T1000 (cell line): ENCODE measurements around the gene EPHA8.

Source experiments
- DNase-seq: peaks from one replicate; lab custom pipeline; 2025; ENCODE audit warnings: mixed read lengths; lab: John Stamatoyannopoulos, UW

The EPHA8 gene

DNA sequence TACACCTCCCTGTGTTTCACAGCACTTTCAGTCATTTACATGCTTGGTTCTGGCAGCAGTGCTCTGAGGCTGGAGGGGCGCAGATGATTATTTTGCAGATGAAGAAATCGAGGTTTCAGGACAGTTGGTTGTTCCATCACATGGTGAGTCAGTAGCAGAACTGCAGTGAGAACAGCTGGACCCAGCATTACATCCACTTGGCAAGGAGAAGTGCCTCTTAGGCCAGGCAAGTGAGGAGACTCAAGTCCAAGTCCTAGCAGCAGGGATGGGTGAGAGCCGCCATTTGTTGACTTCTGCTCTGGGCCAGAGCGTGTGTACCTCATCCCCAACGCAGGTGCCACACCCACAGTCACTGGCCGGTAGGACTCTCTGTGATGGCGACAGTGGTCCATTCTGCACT, 26.8 kb upstream of the EPHA8 start:
- DNase-seq: no peak

- no peak for DNase-seq
Measured at GRCh38 chr1:22537441-22538139, 25.7 kb upstream of the EPHA8 start.

DNA sequence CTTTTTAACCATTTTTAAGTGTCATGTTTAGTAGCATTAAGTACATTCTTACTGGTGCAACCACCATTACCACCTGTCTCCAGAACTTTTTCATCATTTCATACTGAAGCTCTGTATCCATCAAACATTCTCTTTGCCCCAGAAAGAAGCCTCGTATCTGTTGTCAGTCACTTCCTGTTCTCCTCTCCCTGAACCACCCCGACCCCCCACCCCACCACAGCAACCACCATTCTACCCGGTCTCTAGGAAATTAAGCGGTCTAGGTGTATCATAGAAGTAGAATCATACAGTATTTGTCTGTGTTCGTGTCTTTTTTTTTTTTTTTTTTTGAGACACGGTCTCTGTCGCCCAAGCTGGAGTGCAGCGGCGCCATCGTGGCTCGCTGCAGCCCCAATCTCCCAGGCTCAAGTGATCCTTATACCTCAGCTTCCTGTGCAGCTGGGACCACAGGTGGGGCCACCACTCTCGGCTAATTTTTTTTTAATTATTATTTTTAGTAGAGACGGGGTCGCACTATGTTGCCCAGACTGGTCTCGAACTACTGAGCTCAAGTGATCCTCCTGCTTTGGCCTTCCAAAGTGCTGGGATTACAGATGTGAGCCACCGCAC, 23.7 kb upstream of the EPHA8 start:
- no peak for DNase-seq

DNA sequence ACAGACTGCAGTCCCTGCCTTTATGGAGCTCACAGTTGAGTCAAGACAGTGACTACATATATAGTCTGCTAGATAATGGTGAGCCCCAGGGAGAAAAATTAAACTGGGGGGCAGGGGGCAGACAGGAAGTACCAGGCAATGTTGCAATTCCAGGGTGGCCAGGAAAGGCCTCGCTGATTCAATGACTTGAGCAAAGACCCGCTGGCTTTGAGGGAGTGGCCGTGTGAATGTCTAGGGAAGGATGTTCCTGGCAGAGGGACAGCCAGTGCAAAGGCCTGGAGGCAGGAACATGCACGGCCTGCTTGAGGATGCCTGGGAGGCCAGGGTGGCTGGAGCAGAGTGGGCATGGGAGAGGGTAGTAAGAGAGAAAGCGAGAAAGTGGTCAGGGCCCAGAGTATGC, 23.0 kb upstream of the EPHA8 start:
- DNase-seq: no peak

- DNase-seq: no peak
Measured at GRCh38 chr1:22542886-22543285, 20.4 kb upstream of the EPHA8 start.

DNA sequence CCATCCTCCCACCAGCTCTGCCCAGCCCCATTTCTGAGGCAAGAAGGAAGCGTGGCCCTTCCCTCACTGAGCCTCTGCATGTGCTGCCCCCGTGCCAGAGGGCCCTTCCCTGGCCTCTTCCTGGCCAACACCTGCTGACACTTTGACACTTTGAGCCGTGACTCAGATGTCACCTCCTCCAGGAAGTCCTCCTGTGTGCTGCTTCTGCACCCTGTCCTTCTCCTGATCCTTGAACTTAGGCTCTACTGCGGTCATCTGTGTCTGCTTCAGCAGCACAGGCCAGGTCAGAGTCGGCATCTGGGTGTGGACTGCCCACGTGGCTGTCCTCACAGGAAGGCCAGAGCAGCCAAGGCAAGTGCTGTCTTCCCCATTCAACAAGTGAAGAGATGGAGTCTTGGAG, 19.6 kb upstream of the EPHA8 start:
- DNase-seq: no peak

DNA sequence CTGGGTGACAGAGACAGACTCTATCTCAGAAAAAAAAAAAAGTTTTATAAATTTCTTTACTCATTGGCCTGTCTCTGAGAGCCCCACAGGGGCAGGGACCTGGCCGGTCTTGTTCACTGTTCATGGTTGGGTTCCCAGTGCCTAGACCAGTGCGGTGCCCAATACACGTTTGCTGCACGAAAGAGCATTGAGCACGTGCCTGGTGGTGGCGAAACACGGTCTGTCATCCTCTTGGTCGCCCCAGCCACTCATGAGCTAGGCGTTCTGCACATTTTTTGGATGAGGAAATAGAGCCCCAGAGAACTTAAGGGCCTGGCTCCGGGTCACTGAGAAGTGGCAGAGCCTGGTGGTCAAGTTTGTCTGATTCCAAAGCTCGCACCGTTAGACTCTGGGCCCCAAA, 18.7 kb upstream of the EPHA8 start:
- no peak for DNase-seq

DNA sequence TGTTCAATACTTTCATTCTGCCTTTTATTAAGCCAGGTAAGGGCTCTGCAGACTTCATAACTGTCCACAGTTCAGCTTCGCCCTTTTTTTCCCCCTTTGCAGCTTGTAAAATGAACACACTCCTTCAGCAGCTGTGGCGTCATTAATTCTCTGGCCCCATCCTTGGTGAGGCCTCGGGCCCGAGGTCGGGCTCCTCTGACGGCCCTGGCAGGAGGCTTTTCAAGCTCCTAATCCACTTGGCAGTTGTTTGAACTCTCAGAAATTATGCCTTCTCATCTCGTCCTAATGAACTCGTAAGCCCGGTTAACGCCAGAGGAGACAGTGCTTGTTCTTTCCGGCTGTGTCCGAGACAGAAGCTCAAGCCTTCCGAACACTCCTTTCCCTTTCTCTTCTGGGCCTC, 18.1 kb upstream of the EPHA8 start:
- DNase-seq: no peak

DNA sequence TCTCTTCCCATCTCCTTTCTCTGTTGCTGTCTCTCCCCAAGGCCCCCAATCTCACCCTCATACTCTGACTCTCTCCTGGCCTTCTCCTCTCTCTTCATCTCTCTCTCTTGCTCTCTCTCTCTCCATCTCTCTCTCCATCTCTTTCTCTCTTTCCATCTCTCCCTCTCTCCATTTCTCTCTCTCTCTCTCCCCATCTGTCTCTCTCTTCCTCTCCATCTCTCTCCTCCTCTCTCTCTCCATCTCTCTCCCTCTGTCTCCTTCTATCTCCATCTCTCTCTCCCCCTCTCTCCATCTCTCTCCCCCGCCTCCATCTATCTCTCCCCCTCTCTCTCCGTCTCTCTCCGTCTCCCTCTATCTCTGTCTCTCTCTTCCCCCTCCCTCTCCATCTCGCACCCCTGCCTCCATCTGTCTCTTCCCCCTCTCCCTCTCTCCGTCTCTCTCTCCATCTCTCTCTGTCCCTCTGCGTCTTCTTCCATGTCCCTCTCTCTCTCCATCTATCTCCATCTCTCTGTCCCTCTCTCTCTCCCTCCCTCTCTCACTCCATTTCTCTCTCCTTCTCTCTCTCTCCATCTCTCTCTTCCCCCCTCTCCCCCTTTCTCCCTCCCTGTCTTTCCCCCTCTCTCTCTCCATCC, 16.0 kb upstream of the EPHA8 start:
- no peak for DNase-seq

DNA sequence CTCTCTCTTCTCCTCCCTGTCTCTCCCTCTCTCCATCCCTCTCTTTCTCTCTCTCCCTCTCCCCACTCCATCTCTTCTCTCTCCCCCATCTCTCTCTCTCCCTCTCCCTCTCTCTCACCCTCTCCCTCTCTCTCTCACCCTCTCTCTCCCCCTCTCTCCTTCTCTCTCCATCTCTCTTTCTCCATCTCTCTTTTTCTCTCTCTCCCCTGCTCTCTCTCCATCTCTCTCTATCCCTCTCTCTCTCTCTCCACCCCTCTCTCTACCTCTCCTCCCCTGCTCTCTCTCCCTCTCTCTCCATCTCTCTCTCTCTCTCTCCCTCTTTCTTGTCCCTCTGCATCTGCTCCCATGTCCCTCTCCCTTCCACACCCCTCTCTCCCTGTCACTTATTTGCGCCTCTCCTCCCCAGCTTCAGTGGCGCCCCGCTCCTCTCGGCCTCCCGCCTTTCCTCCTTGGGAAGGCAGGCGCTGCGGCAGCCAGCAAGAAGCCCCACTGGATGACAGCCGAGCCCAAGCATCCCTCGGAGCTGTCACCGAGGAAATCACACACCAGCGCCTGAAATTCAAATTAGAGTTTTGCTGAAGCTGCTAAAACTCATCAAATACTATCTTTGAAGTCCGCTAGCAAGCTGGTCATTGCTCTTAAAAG, 15.3 kb upstream of the EPHA8 start:
- DNase-seq: no peak

DNA sequence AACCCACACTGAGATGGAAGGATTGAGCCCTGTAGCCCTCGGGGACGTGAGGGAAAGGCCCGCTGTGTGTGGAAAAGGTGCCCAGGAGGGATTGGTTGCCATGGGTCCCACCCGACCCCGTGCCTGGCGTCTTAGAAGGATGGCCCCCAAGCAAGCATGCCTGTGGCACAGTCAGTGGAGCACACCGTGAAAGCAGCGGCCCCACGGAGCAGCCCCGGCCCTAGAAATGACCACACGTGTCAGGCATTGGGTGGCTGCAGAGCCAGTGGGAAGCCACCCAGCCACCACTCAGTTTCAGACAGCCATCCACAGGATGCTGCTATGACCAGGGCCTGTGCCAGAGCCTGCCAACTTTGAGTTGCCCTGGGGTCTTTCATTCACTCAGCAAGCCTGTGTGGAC, 13.3 kb upstream of the EPHA8 start:
- no peak for DNase-seq

DNA sequence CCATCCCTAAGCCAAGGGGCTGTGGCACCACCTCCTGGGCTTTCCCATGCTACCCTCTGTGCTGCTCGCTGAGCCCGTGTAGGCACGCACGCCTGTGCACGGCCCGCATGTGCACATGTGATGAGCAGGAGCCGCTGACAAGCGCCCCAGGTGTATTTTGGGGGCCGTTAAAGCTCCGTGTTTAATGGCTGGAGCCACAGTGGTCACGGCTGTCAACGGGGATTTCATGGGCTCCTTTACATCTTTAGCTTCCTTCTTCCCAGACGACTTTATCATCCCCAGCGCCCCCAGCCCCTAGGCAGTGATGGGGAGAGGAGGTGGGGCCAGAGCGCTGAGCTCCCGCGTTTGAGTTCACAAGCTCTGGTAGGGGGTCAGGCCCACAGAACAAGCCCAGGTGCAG, 11.7 kb upstream of the EPHA8 start:
- no peak for DNase-seq

DNA sequence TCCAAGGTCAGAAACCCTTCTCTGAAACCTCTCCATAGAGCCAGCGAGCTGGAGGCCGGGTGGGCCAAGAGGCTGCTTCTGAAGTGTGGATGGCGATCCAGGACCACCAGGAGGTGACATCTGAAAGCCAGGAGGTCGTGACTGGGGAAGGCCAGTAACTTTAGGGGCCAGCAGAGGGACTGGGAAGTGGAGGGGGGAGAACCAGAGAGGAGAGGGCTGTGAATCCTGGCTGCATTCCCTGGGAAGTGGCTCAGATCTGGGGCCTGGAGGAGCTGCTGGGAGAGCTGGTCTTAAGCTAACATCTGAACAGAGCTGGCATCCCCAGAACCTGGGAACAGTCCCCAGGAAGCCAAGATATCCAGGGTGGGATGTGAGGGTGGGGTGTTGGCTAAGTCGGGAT, 11.3 kb upstream of the EPHA8 start:
- no peak for DNase-seq

DNA sequence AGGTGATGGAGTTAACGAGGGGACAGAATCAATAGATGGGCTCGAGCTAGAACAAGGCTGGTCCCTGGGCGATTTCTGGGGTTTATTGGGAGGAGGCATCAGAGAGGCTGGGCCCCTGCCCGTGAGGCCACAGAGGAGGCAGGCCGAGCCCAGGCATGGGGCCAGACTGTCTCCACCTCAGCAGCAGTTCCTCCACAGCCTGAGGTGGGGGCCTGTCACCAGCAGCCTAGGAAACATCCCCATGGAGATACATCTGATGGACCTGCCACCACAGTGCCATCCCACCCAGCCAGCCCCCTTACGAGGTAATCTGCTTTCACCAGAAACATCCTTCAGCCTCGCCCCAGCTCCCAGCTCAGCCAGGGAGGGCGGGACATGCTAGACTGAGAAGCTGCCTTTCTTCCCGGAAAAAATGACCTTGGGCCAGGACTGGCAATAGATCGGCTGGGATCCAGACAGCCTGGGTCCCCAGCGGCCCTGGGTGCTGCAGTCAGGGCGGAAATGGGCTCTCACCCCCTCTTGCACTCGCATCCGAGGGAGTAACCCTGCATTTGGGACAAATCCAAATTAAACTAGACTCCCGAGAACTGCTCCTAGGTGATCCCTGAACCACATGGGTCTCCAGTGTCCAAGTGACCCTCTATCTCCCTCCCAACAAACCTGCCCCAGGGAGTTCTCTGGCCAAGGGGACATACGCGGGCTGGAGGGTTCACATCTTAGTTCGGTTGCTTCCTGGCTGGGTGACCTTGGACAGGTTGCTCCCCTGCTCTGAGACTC, 10.0 kb upstream of the EPHA8 start:
- DNase-seq: no peak

- no peak for DNase-seq
Measured at GRCh38 chr1:22553991-22554522, 9.2 kb upstream of the EPHA8 start.

DNA sequence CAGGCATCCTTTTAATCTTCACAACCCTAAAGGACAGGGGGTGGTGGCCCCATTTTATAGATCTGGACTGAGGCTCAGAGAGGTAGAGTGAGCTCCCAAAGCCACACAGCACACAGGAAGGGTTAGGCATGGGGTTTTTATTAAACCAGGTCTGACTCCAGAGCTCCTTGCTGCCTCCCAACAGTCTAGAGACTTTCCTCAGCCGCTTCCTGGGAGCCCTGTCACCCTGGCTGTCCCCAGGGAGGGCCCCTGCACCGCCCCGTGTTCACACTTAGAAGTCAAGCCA, 8.0 kb upstream of the EPHA8 start:
- no peak for DNase-seq

- DNase-seq: no peak
Measured at GRCh38 chr1:22556391-22557104, 6.7 kb upstream of the EPHA8 start.

DNA sequence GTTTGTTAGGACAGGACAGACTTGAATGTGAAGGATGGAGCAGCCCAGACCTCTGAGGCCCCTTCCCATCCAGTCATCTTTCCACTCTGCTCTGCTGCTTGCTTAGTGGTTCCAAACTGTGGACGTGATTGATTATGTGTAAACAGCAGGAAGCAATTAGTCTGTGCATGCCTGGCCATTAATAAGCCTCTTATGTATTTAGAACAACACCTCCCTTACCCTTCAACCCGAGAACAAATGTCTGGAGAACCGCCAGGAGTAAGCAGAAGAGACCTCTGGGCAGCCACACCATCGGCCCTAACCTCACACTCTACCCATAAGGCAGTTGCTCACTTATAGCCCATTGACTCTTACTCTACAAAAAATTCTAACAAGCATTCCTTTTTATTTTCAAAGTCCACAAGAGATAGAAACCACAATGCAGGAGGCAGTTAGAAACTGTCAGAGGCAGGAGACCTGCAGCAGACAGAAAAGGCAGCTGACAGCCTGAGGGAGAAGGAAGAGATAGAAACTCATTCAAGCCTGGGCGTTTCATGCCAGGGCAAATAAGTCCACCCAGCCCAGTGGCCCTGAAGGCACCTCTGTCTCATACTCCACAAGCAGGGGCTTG, 5.8 kb upstream of the EPHA8 start:
- no peak for DNase-seq

DNA sequence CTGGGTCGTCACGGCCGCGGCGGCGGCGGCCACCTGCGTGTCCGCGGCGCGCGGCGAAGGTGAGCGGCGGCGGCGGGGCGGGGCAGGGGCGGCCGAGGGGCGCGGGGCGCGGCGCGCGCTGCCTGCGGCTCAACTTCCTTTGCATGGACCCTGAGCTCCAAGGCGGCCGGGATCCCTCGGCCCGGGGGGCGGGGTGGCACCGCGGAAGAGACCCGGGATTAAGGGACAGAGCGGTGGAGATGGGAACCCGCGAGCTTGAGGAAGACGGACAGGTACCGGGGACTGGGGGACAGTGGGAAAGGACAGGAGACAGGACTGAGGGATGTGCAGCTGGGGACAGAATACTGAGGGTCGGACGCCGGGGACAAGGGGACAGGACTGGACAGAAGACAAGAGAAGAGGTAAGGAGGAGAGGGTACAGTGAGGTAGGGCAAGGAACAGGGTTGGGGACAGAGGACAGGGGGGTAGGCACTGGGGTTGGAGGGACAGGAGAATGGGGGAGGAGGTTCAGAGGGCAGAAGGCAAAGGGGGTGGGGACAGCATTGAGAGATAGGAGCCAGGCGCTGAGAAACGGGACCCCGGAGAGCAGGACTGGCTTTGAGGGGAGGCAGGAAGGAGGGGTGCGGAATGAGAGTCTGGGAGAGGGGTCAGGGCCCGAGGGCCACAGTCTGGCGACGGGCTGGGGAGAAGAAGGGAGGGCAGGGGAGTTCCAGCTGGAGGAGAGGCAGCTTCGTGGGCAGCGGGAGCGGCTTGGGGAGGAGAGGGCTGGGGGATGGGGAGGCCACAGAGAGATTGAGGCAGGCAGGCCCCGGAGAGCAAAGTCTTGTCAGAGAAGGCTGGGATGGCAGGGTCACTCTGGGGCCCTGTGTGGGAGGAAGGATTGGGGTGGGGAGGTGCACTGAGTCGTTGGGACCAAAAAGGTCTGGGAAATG, 648 bp downstream of the EPHA8 start:
- DNase-seq: no peak

DNA sequence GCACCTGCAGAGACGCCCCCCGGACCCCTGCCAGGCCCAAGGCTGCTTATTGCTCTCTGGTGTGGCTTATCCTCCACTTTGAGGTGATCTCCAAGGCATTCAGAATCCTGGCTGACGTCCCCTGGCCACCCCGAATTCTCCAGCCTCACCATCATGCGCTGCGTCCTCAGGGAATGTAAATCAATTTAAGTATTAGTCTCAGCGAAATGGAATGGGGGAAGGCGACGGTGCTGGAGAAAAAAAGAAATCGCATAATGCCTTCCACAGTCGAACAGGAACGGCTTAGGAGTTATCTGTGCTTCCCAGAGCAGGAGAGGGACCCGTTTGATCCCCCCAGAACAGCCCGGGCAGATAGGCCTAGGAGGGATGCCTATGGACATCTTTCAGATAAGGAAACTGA, 2.9 kb downstream of the EPHA8 start:
- no peak for DNase-seq
